PC-9 (cell line): ENCODE results near the gene RPL41.

Source experiments
- CTCF ChIP-seq: fragments of 200-600 bp; sonication (generic); conservative IDR thresholded peaks from 2 replicates; pipeline ENCODE4 v1.6.1; 2017; ENCODE audit warnings: mixed run types, antibody characterized with exemption, mild to moderate bottlenecking, moderate library complexity
- EZH2 ChIP-seq: fragments of 200-600 bp; sonication (generic); IDR thresholded peaks from 2 replicates; pipeline ENCODE4 v1.8.0; 2017; ENCODE audit warnings: antibody characterized with exemption, low read depth

GRCh38 chr12:56097738-56098137 is 18.7 kb upstream of the RPL41 start:
- TF ChIP-seq CTCF, result no peak
- no peak for TF ChIP-seq EZH2
